OCI-LY1 (cell line): Measurements from ENCODE around the gene GABRG3.

Experiments
- CTCF ChIP-seq: fragments of 200-600 bp; sonication (generic), shearing (Covaris generic); IDR thresholded peaks from 2 replicates; pipeline ENCODE4 v1.5.1; 2017; ENCODE audit warnings: mild to moderate bottlenecking, antibody characterized with exemption, low read length, moderate library complexity, mixed read lengths
- EZH2 ChIP-seq: fragments of 200-600 bp; sonication (generic), shearing (Covaris generic); IDR thresholded peaks from 2 replicates; pipeline ENCODE4 v1.8.0; 2017; ENCODE audit warnings: borderline replicate concordance, mixed run types, mild to moderate bottlenecking, antibody characterized with exemption, low read length, moderate library complexity, mixed read lengths

DNA sequence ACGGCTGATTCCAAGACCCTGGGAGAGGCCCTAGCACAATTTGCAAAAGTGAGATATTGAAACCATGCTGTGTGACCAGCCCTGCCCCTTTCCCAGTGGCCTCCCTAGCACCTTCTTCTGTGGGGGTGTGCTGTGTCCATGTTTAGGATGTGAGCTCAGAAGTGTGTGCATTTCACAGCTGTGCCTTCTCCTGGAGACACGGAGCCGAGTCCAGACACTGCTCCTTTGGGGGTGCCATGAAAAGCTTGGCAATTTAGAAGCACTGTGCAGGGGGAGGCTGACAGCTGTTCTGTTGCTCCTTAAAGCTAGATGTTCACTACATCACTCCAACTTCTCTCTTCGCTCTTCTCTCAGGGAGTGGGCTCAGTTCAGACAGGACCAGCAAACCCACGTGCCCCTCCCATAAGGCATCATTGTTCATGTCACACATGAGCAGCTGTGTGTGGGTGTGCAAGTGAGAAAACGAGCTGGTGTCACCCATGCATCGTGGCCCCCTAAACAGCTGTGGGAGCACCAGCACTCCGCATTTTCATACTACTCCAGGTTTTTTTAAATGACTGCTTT is 492.6 kb downstream of the GABRG3 start:
- TF ChIP-seq CTCF (no peak), EZH2 (no peak)
